Upper lobe of right lung (tissue), 1 donor: Measurements from ENCODE around the gene MOXD1. TPM values are rescaled to one million over a fixed set of nuclear protein-coding genes. Genes with fewer than 3 reads are reported as not detected.

Source experiments
- ATAC-seq: fragments of 200-7000 bp; cut with Tn5 transposase; one replicate; pipeline ENCODE4 v1.9.1; 2020; ENCODE audit warnings: mild to moderate bottlenecking, moderate library complexity
- DNase-seq: peaks from one replicate; pipeline ENCODE4 v3.0.0-alpha.2; 2020
- H3K27ac ChIP-seq: fragments of 200-600 bp; one replicate; pipeline ENCODE4 v1.8.0; 2022
- H3K27me3 ChIP-seq: fragments of 200-600 bp; one replicate; pipeline ENCODE4 v1.8.0; 2022; ENCODE audit warnings: mild to moderate bottlenecking
- H3K36me3 ChIP-seq: fragments of 200-600 bp; one replicate; pipeline ENCODE4 v1.8.0; 2022
- H3K4me1 ChIP-seq: fragments of 200-600 bp; one replicate; pipeline ENCODE4 v1.8.0; 2022
- H3K4me3 ChIP-seq: fragments of 200-600 bp; one replicate; pipeline ENCODE4 v1.8.0; 2022; ENCODE audit warnings: mild to moderate bottlenecking
- H3K9me3 ChIP-seq: fragments of 200-600 bp; one replicate; pipeline ENCODE4 v1.8.0; 2022
- intact Hi-C: fragments of 100-400 bp; cut with DNase I; formaldehyde crosslinking; loops from one replicate; pipeline ENCODE4 v1.11.0; 2022
- total RNA-seq: library from RNA; stranded (reverse); fragmentation: NEBNext Ultra II Directional; extraction: Animal tissue kit (Norgen Biotek cat#: 25700); gene quantifications from one replicate; pipeline ENCODE4 v1.2.1, GENCODE V29; 2021
- TF ChIP-seq, protein P1 (sequence below): fragments of 200-600 bp; IDR thresholded peaks from one replicate; pipeline ENCODE4 v1.8.0; 2022; ENCODE audit warnings: antibody characterized with exemption
- donor health status: DM: no; HTN: yes; CAD: no; lungs with severe emphysema.

Gene MOXD1
- total RNA-seq, 1 donor from 2014 or later = 24.0 TPM

DNA sequence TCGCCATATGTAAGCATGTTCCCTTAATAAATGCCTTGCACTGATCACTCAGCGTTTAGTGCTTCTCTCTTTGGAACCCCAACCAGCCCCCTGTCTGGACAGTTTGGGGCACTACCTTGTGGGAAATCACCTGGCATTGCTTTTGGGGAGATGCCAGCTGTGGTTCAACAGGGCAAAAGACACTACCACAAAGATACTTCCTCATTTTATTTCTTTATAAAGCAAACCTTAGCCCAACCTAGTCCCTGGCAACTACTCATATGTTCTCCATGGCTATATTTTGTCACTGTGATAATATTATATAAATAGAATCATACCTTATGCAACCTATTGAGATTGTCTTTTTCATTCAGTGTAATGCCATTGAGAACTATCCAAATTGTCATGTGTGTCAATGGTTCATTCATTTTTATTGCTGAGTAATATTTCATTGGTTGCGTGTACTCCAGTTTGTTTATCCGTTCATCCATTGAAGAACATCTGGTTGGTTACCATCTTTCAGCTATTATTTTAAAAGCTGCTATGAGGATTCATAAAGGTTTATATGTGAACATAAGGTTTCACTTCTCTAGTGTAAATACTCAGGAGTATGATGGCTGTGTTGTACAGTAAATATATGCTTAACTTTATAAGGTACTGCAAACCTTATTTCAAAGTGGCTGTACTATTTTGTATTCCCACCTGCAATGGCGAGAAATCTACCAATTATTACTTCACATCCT, 114.8 kb downstream of the MOXD1 start:
- H3K4me1 ChIP-seq = no peaks in the 10 kb centered on the region
- no peak for DNase-seq

DNA sequence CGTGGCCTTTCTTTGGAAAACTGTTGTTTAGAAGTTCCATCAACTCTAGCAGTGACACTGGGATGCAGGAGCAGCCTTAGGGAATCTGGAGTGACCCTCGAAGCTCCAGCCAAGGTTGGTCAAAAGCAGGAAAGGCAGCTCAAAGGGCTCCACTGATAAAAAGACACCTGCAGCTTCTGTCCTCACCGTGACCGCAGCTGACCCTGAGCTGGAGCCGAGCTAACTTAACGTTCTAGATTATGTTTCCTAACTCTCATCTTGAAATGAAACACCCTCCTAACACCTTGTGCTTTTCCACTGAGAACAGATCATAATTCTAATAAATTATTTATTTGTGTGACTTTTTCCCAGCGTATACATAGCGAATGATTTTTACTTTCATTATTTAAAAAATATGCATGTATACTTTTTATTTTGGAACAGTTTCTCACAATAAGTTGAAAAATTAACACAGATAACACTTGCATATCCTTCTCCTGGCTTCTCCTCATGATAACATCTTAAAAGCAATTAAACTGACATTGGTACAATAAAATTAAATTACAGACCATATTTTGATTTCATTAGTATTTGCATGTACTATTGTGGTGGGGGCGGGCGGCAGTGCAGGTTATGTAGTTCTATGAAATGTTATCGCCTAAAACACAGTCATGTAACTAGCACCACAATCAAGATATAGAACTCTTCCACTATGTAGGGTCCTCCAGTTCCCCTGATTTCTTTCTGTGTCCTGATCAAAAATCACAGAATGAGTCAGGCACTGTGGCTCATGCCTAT, 116.1 kb downstream of the MOXD1 start:
- H3K9me3 ChIP-seq = no peaks in the 10 kb centered on the region
- H3K27ac ChIP-seq = no peak overlapping the region
- no peak for DNase-seq
- intact Hi-C loops = no loop called here
- H3K4me3 ChIP-seq = no peak overlapping the region
- no peaks in the 10 kb centered on the region for H3K27me3 ChIP-seq
- H3K4me1 ChIP-seq = no peaks in the 10 kb centered on the region
- H3K36me3 ChIP-seq = no peaks in the 10 kb centered on the region
- ATAC-seq = no peak
- TF ChIP-seq, protein P1, sequence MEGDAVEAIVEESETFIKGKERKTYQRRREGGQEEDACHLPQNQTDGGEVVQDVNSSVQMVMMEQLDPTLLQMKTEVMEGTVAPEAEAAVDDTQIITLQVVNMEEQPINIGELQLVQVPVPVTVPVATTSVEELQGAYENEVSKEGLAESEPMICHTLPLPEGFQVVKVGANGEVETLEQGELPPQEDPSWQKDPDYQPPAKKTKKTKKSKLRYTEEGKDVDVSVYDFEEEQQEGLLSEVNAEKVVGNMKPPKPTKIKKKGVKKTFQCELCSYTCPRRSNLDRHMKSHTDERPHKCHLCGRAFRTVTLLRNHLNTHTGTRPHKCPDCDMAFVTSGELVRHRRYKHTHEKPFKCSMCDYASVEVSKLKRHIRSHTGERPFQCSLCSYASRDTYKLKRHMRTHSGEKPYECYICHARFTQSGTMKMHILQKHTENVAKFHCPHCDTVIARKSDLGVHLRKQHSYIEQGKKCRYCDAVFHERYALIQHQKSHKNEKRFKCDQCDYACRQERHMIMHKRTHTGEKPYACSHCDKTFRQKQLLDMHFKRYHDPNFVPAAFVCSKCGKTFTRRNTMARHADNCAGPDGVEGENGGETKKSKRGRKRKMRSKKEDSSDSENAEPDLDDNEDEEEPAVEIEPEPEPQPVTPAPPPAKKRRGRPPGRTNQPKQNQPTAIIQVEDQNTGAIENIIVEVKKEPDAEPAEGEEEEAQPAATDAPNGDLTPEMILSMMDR = no peak

More for the DNA sequence above, 114.8 kb downstream of the MOXD1 start:
- TF ChIP-seq, protein P1 = no peak
- Histone ChIP-seq H3K27ac (no peak overlapping the region), H3K9me3 (no peaks in the 10 kb centered on the region), H3K36me3 (no peaks in the 10 kb centered on the region), H3K27me3 (no peaks in the 10 kb centered on the region), H3K4me3 (no peak overlapping the region)
- intact Hi-C loops = no loop called here
- no peak for ATAC-seq

DNA sequence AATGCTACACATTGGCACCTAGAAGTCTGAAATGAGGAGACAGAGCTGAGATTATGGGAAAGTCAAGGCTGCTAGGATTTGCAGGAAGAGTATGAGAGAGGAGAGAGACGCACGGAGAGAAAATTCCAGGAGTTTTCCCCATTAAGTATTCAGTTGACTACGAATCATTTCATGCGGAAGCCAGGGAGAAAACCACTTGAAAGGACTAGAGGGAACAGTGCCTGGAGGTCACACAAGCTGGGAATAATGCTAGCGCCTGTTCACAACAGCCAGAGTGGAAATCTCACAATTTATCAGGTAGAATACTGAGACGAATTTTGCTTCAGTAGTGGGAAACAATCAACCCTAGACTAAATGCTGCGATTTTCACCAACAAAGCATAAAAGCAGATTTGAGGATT, 118.6 kb downstream of the MOXD1 start:
- Histone ChIP-seq H3K27me3 (no peaks in the 10 kb centered on the region), H3K4me1 (no peaks in the 10 kb centered on the region), H3K27ac (no peak overlapping the region), H3K36me3 (no peaks in the 10 kb centered on the region), H3K4me3 (no peak overlapping the region), H3K9me3 (no peaks in the 10 kb centered on the region)
- DNase-seq = no peak
- no peak for ATAC-seq
- TF ChIP-seq, protein P1 = no peak
- intact Hi-C loops = no loop called here

DNA sequence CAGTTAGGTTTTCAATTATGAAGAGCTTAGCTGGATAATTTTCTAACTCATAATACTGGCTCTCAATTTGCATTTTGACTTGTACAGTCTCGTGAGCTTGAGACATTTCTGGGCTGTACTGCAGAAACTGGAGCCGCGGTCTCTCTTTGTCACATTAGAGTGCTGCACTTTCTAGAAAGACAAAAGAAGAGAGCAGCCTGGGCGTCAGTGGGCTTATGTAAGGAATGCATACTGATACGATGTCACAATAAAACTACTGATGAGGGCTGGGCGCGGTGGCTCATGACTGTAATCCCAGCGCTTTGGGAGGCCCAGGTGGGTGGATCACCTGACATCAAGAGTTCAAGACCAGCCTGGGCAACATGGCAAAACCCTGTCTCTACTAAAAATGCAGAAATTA, 120.8 kb downstream of the MOXD1 start:
- DNase-seq = no peak
- TF ChIP-seq, protein P1 = no peak
- no peaks in the 10 kb centered on the region for H3K4me1 ChIP-seq
- intact Hi-C loops = no loop called here
- no peaks in the 10 kb centered on the region for H3K36me3 ChIP-seq
- no peak overlapping the region for H3K4me3 ChIP-seq
- no peaks in the 10 kb centered on the region for H3K27me3 ChIP-seq
- no peak overlapping the region for H3K27ac ChIP-seq
- ATAC-seq = no peak
- H3K9me3 ChIP-seq = no peaks in the 10 kb centered on the region

DNA sequence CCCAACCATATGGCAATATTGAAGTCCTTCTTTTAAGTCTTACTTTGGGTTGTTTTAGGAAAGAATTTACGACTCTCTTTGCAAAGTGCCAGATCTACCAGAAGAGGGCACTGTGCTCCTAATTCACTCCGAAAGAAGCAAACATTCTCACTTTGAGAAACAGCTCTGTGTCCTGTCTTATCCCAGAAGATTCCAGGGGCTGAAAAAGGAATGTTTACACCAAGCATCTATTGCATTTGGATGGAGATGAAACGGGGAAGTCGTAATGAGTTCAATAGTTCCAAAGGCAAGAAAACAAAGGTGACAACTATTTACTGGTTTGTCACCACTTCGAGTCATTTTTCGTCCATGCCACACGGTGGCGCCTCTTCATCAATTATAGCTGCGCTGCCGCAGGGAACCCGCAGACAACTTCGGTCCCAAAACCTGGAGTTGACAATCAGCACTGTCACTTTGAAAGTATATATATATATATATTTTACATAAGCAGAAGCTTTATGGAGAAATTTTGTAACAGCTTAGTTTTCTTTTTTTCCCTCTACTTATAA, 121.6 kb downstream of the MOXD1 start:
- TF ChIP-seq, protein P1 = peak; percentile 87
- Histone ChIP-seq H3K4me1 (no peaks in the 10 kb centered on the region), H3K27me3 (no peaks in the 10 kb centered on the region), H3K4me3 (peak overlapping the region; percentile 43), H3K9me3 (no peaks in the 10 kb centered on the region), H3K27ac (no peak overlapping the region), H3K36me3 (no peaks in the 10 kb centered on the region)
- ATAC-seq (peak; percentile 93), DNase-seq (peak; percentile 76)
- intact Hi-C loops = no loop called here
